Measurements from ENCODE around the gene OR4D11. TPM values are rescaled to one million over a fixed set of nuclear protein-coding genes. Genes with fewer than 3 reads are reported as not detected.
"Not testable (repeated sequence)": the region's sequence is repeated elsewhere in the genome, so short reads cannot be mapped to it uniquely, and the experiment has no call there.

OR4D11 gene
- total RNA-seq, 1 experiment from 2014 or later: not detected

- Histone ChIP-seq H3K27ac (ENCODE audit: low read depth, low read length) (no peak overlapping the region), H3K9me2 (ENCODE audit: insufficient read depth) (no peaks in the 10 kb centered on the region), H3K27me3 (ENCODE audit: insufficient read depth, low read length) (no peaks in the 10 kb centered on the region), H3K4me2 (ENCODE audit: low read length) (no peak overlapping the region), H4K20me1 (ENCODE audit: insufficient read depth) (no peaks in the 10 kb centered on the region), H3K36me3 (ENCODE audit: control insufficient read depth in 1 of 2, insufficient read depth in 2 of 2, low read length in 2 of 2) (no peaks in the 10 kb centered on the region), H3K9ac (ENCODE audit: low read length) (no peak overlapping the region), H3K4me3 (replicated peaks in 1 of 2; ENCODE audit: low read depth in 1 of 2, low read length in 2 of 2) (no peak overlapping the region), H3K79me2 (ENCODE audit: insufficient read depth, low read length) (no peaks in the 10 kb centered on the region), H3K9me3 (ENCODE audit: control insufficient read depth in 1 of 2, insufficient read depth in 1 of 2, low read depth in 1 of 2, low read length in 2 of 2) (no peaks in the 10 kb centered on the region), H2AFZ (ENCODE audit: low read depth, low read length, poor library complexity, severe bottlenecking) (no peak overlapping the region), H3K4me1 (ENCODE audit: control insufficient read depth in 1 of 2, insufficient read depth in 2 of 2, low read length in 2 of 2) (peaks cover 24 to 43% of the 10 kb centered on the region in 2 experiments)
- no peak for ATAC-seq
- no TSS peak for BruUV-seq (replicated peaks)
- TF ChIP-seq POLR2AphosphoS5 (IDR thresholded peaks at IDR 0.05; ENCODE audit: low read depth, low read length) (no peak), POLR2A (IDR thresholded peaks at IDR 0.05; ENCODE audit: borderline replicate concordance, extremely low read depth, insufficient read depth, insufficient read length) (no peak), EGR1 (IDR thresholded peaks at IDR 0.05; ENCODE audit: low read depth) (no peak), RAD21 (IDR thresholded peaks at IDR 0.05; ENCODE audit: low read depth) (no peak), ZNF274 (IDR thresholded peaks at IDR 0.05; ENCODE audit: low read depth, low read length) (no peak), SP1 (IDR thresholded peaks at IDR 0.05; ENCODE audit: low read depth) (no peak), MAX (IDR thresholded peaks at IDR 0.05) (no peak), EZH2 (IDR thresholded peaks at IDR 0.05) (no peak), CEBPB (IDR thresholded peaks at IDR 0.05; ENCODE audit: low read depth) (no peak), ELF1 (IDR thresholded peaks at IDR 0.05; ENCODE audit: borderline replicate concordance, low read depth) (no peak), TCF7L2 (IDR thresholded peaks at IDR 0.05; ENCODE audit: borderline replicate concordance, extremely low read depth, insufficient read depth, insufficient read length) (no peak), CBX3 (IDR thresholded peaks at IDR 0.05; ENCODE audit: low read depth) (no peak), REST (IDR thresholded peaks at IDR 0.05; ENCODE audit: low read depth) (no peak), YY1 (IDR thresholded peaks at IDR 0.05; ENCODE audit: extremely low read depth, insufficient replicate concordance, low read depth, low read length) (no peak)
- CTCF ChIA-PET: no interaction called here
- POLR2A ChIA-PET: no interaction called here
- intact Hi-C loops (cut with micrococcal nuclease): no loop called here
- DNase-seq (ENCODE audit: low read depth, low spot score): no peak
- RAD21 ChIA-PET (ENCODE audit: low non-redundant PET in 1 of 2, low total read pairs in 2 of 2, uncharacterized antibody in 2 of 2, unreplicated experiment in 2 of 2): no interaction called here
These were observed 38.9 kb downstream of the OR4D11 start for GRCh38 chr11:59542142-59542810.

- H3K9me2 ChIP-seq (ENCODE audit: insufficient read depth); intact Hi-C loops (cut with micrococcal nuclease); H3K4me3 ChIP-seq (replicated peaks in 1 of 2; ENCODE audit: low read depth in 1 of 2, low read length in 2 of 2); H3K27me3 ChIP-seq (ENCODE audit: insufficient read depth, low read length); DNase-seq (ENCODE audit: low read depth, low spot score); H3K79me2 ChIP-seq (ENCODE audit: insufficient read depth, low read length); POLR2A ChIA-PET; H3K36me3 ChIP-seq (ENCODE audit: control insufficient read depth in 1 of 2, insufficient read depth in 2 of 2, low read length in 2 of 2); ATAC-seq; H4K20me1 ChIP-seq (ENCODE audit: insufficient read depth); H3K27ac ChIP-seq (ENCODE audit: low read depth, low read length); CTCF ChIA-PET; H3K9me3 ChIP-seq (ENCODE audit: control insufficient read depth in 1 of 2, insufficient read depth in 1 of 2, low read depth in 1 of 2, low read length in 2 of 2); H3K9ac ChIP-seq (ENCODE audit: low read length); RAD21 ChIA-PET (ENCODE audit: low non-redundant PET in 1 of 2, low total read pairs in 2 of 2, uncharacterized antibody in 2 of 2, unreplicated experiment in 2 of 2); H3K4me2 ChIP-seq (ENCODE audit: low read length); BruUV-seq (replicated peaks); H2AFZ ChIP-seq (ENCODE audit: low read depth, low read length, poor library complexity, severe bottlenecking): not testable (repeated sequence)
- peaks cover 32 to 49% of the 10 kb centered on the region in 2 experiments for H3K4me1 ChIP-seq (ENCODE audit: control insufficient read depth in 1 of 2, insufficient read depth in 2 of 2, low read length in 2 of 2)
These were observed 40.3 kb downstream of the OR4D11 start for GRCh38 chr11:59543713-59544112.
